GM23338 (cell line): ENCODE data around the gene UBE2A. TPM values are rescaled to one million over a fixed set of nuclear protein-coding genes. Genes with fewer than 3 reads are reported as not detected.

Source experiments
- ATAC-seq: fragments of 200-7000 bp; cut with Tn5 transposase; 3 replicates; pipeline ENCODE4 v1.9.1; 2020
- DNase-seq: peaks from one replicate; pipeline ENCODE4 v3.0.0-alpha.2; 2015; ENCODE audit warnings: low spot score
- H2AFZ ChIP-seq: fragments of 200-600 bp; sonication (generic); 2 replicates; pipeline ENCODE4 v1.8.0; 2016; ENCODE audit warnings: antibody characterized with exemption, mild to moderate bottlenecking, moderate library complexity
- H3F3A ChIP-seq: fragments of 200-600 bp; sonication (generic); replicated peaks from 2 replicates; pipeline ENCODE4 v1.8.0; 2017; ENCODE audit warnings: antibody characterized with exemption, mixed run types, low read depth
- H3K27ac ChIP-seq: fragments of 200-600 bp; sonication (generic); 2 replicates; pipeline ENCODE4 v1.6.1; 2016; ENCODE audit warnings: low read depth
- H3K27me3 ChIP-seq: fragments of 200-600 bp; sonication (generic); 2 replicates; pipeline ENCODE4 v1.8.0; 2016; ENCODE audit warnings: mild to moderate bottlenecking, mixed run types, moderate library complexity; ENCODE audit not compliant: insufficient read depth
- H3K36me3 ChIP-seq: fragments of 200-600 bp; sonication (generic); 2 replicates; pipeline ENCODE4 v1.8.0; 2016; ENCODE audit warnings: mild to moderate bottlenecking; ENCODE audit not compliant: insufficient read depth
- H3K4me1 ChIP-seq: fragments of 200-600 bp; sonication (generic); 2 replicates; pipeline ENCODE4 v1.8.0; 2016; ENCODE audit warnings: mild to moderate bottlenecking, moderate library complexity; ENCODE audit not compliant: insufficient read depth
- H3K4me2 ChIP-seq: fragments of 200-600 bp; sonication (generic); 2 replicates; pipeline ENCODE4 v1.7.1; 2017; ENCODE audit warnings: mixed run types
- H3K4me3 ChIP-seq: fragments of 200-600 bp; sonication (generic); 2 replicates; pipeline ENCODE4 v1.6.1; 2016; ENCODE audit warnings: mixed run types
- H3K79me2 ChIP-seq: fragments of 200-600 bp; sonication (generic); replicated peaks from 2 replicates; pipeline ENCODE4 v1.8.0; 2017; ENCODE audit warnings: mild to moderate bottlenecking; ENCODE audit not compliant: insufficient read depth
- H3K9me2 ChIP-seq: fragments of 200-600 bp; sonication (generic); 2 replicates; pipeline ENCODE4 v1.8.0; 2017; ENCODE audit not compliant: insufficient read depth
- H4K20me1 ChIP-seq: fragments of 200-600 bp; sonication (generic); replicated peaks from 2 replicates; pipeline ENCODE4 v1.8.0; 2017; ENCODE audit warnings: mild to moderate bottlenecking; ENCODE audit not compliant: insufficient read depth
- H3K27ac Mint-ChIP-seq: 2 replicates; pipeline ENCODE4 v1.8.0; 2020; ENCODE audit warnings: inconsistent platforms, mild to moderate bottlenecking, moderate library complexity, mixed read lengths
- H3K27me3 Mint-ChIP-seq: 3 replicates; pipeline ENCODE4 v1.8.0; 2022; ENCODE audit warnings: low read depth, mild to moderate bottlenecking, moderate library complexity, mixed read lengths, inconsistent platforms; ENCODE audit not compliant: insufficient read depth, poor library complexity
- H3K36me3 Mint-ChIP-seq: 3 replicates; pipeline ENCODE4 v1.8.0; 2021; ENCODE audit warnings: low read depth, mild to moderate bottlenecking, inconsistent platforms, moderate library complexity, mixed read lengths
- H3K4me1 Mint-ChIP-seq: 3 replicates; pipeline ENCODE4 v1.8.0; 2020; ENCODE audit warnings: mild to moderate bottlenecking, inconsistent platforms, mixed read lengths
- H3K4me3 Mint-ChIP-seq: 3 replicates; pipeline ENCODE4 v1.8.0; 2021; ENCODE audit warnings: moderate library complexity, mild to moderate bottlenecking, inconsistent platforms, mixed read lengths
- H3K9me3 Mint-ChIP-seq: 3 replicates; pipeline ENCODE4 v1.8.0; 2020; ENCODE audit warnings: moderate library complexity, mild to moderate bottlenecking, inconsistent platforms, mixed read lengths
- CREB1 ChIP-seq: fragments of 250-450 bp; sonication (Bioruptor Pico); IDR thresholded peaks from 2 replicates; pipeline ENCODE4 v1.5.0; 2020; ENCODE audit warnings: low read depth, mild to moderate bottlenecking, moderate library complexity
- CTCF ChIP-seq, 2 experiments: fragments of 200-600 bp in 1 of 2; sonication (generic) in 1 of 2; conservative IDR thresholded peaks; 2 replicates each; pipeline versions ENCODE4 v1.5.1 to v1.6.1; 2016 to 2017; ENCODE audit warnings: antibody characterized with exemption in 2 of 2, low read depth in 2 of 2, mild to moderate bottlenecking in 2 of 2, moderate library complexity in 1 of 2
- EZH2 ChIP-seq: fragments of 200-600 bp; sonication (generic); IDR thresholded peaks from one replicate; pipeline ENCODE4 v1.8.0; 2017; ENCODE audit warnings: antibody characterized with exemption, mild to moderate bottlenecking, low read depth; ENCODE audit not compliant: unreplicated experiment
- EZH2phosphoT487 ChIP-seq: fragments of 200-600 bp; sonication (generic); IDR thresholded peaks from one replicate; pipeline ENCODE4 v1.8.1; 2018; ENCODE audit warnings: antibody characterized with exemption; ENCODE audit not compliant: unreplicated experiment
- JUNB ChIP-seq: IDR thresholded peaks from one replicate; pipeline ENCODE4 v1.6.1; 2016; ENCODE audit warnings: antibody characterized with exemption; ENCODE audit not compliant: unreplicated experiment
- NANOG ChIP-seq: IDR thresholded peaks from 2 replicates; pipeline ENCODE4 v1.6.1; 2016; ENCODE audit warnings: antibody characterized with exemption, borderline replicate concordance
- POLR2AphosphoS5 ChIP-seq: IDR thresholded peaks from 2 replicates; pipeline ENCODE4 v1.6.1; 2016; ENCODE audit warnings: antibody characterized with exemption, low read depth
- REST ChIP-seq: IDR thresholded peaks from one replicate; pipeline ENCODE4 v1.6.1; 2018; ENCODE audit warnings: antibody characterized with exemption; ENCODE audit not compliant: unreplicated experiment
- ZNF114 ChIP-seq: fragments of 250-450 bp; sonication (Bioruptor Pico); IDR thresholded peaks from 2 replicates; pipeline ENCODE4 v1.5.0; 2020; ENCODE audit warnings: mild to moderate bottlenecking, moderate library complexity
- ZNF331 ChIP-seq: fragments of 250-450 bp; sonication (Bioruptor Pico); IDR thresholded peaks from 2 replicates; pipeline ENCODE4 v1.5.0; 2020; ENCODE audit warnings: low read depth, mild to moderate bottlenecking, moderate library complexity
- polyA plus RNA-seq: library from polyadenylated mRNA; unstranded; fragments of >200 nt; fragmentation: Nextera tagmentation; extraction: Ambion mirVana; gene quantifications from 2 replicates; pipeline ENCODE4 v1.2.1, GENCODE V29; 2016
- total RNA-seq: library from RNA; depleted of rRNA; stranded (reverse); fragments of >200 nt; shearing (Covaris generic); gene quantifications from 2 replicates; pipeline ENCODE4 v1.2.3, GENCODE V29; 2014
- TF ChIP-seq, protein P1 (sequence below): IDR thresholded peaks from 2 replicates; pipeline ENCODE4 v1.6.1; 2016; ENCODE audit warnings: antibody characterized with exemption

The UBE2A gene
- total and polyA plus RNA-seq, 2 experiments from 2014 or later = 38.6 to 75.9 TPM

- TF ChIP-seq CTCF (conservative IDR thresholded peaks at IDR 0.05; ENCODE audit: low read depth in 2 of 2) = no peak
- TF ChIP-seq, protein P1, sequence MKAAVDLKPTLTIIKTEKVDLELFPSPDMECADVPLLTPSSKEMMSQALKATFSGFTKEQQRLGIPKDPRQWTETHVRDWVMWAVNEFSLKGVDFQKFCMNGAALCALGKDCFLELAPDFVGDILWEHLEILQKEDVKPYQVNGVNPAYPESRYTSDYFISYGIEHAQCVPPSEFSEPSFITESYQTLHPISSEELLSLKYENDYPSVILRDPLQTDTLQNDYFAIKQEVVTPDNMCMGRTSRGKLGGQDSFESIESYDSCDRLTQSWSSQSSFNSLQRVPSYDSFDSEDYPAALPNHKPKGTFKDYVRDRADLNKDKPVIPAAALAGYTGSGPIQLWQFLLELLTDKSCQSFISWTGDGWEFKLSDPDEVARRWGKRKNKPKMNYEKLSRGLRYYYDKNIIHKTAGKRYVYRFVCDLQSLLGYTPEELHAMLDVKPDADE = no peak
- no peak for TF ChIP-seq CREB1 (CRISPR knock-in tag)
- no peak for TF ChIP-seq REST
- no peak for TF ChIP-seq JUNB
- TF ChIP-seq EZH2 = no peak
- no peak for TF ChIP-seq EZH2phosphoT487
- TF ChIP-seq POLR2AphosphoS5 = no peak
- TF ChIP-seq ZNF114 (CRISPR knock-in tag) = no peak
Measured at GRCh38 chrX:119579414-119579813, 5.1 kb downstream of the UBE2A start (continued).

- Mint-ChIP-seq H3K4me3 (no peak overlapping the region), H3K36me3 (peaks cover 3% of the 10 kb centered on the region; the same call in 1 of the 3 replicates), H3K4me1 (no peaks in the 10 kb centered on the region), H3K27ac (no peak overlapping the region), H3K9me3 (no peaks in the 10 kb centered on the region), H3K27me3 (no peaks in the 10 kb centered on the region)
- no peak overlapping the region for H3K27ac ChIP-seq
- ATAC-seq = no peak
- no peaks in the 10 kb centered on the region for H4K20me1 ChIP-seq
- H3K4me3 ChIP-seq = no peak overlapping the region
- H3K4me2 ChIP-seq = no peak overlapping the region
- no peak overlapping the region for H2AFZ ChIP-seq
- TF ChIP-seq ZNF331 (no peak), REST (no peak), NANOG (no peak), EZH2phosphoT487 (no peak)
- TF ChIP-seq, protein P1 = no peak
- no peaks in the 10 kb centered on the region for H3K36me3 ChIP-seq
- no peaks in the 10 kb centered on the region for H3K4me1 ChIP-seq
- H3K79me2 ChIP-seq = no peaks in the 10 kb centered on the region
- no peaks in the 10 kb centered on the region for H3F3A ChIP-seq
- H3K27me3 ChIP-seq = no peaks in the 10 kb centered on the region
- H3K9me2 ChIP-seq = no peaks in the 10 kb centered on the region
- DNase-seq = no peak
Measured at GRCh38 chrX:119583431-119584059, 9.2 kb downstream of the UBE2A start.
